ENCODE measurements around the gene HACD4.

Gene HACD4

GRCh38 chr9:21015129-21015815 lies 16.2 kb downstream of the HACD4 start:
- TF ChIP-seq, protein P1, sequence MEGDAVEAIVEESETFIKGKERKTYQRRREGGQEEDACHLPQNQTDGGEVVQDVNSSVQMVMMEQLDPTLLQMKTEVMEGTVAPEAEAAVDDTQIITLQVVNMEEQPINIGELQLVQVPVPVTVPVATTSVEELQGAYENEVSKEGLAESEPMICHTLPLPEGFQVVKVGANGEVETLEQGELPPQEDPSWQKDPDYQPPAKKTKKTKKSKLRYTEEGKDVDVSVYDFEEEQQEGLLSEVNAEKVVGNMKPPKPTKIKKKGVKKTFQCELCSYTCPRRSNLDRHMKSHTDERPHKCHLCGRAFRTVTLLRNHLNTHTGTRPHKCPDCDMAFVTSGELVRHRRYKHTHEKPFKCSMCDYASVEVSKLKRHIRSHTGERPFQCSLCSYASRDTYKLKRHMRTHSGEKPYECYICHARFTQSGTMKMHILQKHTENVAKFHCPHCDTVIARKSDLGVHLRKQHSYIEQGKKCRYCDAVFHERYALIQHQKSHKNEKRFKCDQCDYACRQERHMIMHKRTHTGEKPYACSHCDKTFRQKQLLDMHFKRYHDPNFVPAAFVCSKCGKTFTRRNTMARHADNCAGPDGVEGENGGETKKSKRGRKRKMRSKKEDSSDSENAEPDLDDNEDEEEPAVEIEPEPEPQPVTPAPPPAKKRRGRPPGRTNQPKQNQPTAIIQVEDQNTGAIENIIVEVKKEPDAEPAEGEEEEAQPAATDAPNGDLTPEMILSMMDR (IDR thresholded peaks at IDR 0.05; ENCODE audit: control extremely low read depth, extremely low read depth, low read depth, missing control alignments): no peak
- POLR2A ChIA-PET: no interaction called here
- CTCF ChIA-PET: no interaction called here
- no peak for DNase-seq (ENCODE audit: extremely low spot score)

- CTCF ChIA-PET: interaction anchor here (1.1 kb wide), 1 partner anchor 25 kb away, joined by 3 read pairs; no protein-coding TSS in a partner anchor
- POLR2A ChIA-PET: no interaction called here
- DNase-seq (ENCODE audit: extremely low spot score): no peak
- TF ChIP-seq, protein P1 (IDR thresholded peaks at IDR 0.05; ENCODE audit: control extremely low read depth, extremely low read depth, low read depth, missing control alignments): no peak
Measured at GRCh38 chr9:21002040-21002439, 29.4 kb downstream of the HACD4 start.

- DNase-seq (ENCODE audit: extremely low spot score): no peak
- TF ChIP-seq, protein P1 (IDR thresholded peaks at IDR 0.05; ENCODE audit: control extremely low read depth, extremely low read depth, low read depth, missing control alignments): no peak
- CTCF ChIA-PET: interaction anchor here (1.1 kb wide), 1 partner anchor 25 kb away, joined by 3 read pairs; no protein-coding TSS in a partner anchor
- POLR2A ChIA-PET: no interaction called here
Measured at GRCh38 chr9:21001581-21001980, 29.9 kb downstream of the HACD4 start.

DNA sequence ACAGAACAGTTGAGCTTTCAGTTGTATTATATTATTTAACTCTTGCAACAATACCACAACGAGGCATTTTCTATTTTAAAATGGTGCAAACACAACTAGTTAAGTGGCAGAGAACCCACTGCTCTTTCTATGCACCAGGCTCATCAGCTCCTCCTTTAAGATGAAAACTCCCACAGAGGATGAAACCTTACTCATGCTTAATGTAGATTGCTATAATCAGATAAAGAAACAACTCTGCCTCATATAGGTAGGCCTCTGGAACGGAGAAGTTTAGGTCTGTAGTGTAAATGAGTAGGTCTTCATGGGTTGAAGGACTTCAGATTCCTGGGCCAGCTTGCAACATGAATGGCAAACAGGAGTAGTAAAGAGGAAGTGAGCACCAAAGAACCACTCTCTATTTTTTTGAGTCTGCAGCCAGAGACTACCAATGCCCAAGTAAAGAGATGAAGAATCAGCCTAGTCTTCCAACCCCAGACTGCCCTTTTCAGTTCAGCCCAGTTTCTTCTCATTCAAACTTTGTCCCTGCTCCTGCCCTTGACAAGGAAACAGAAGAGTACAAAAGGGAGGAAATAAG lies 33.9 kb downstream of the HACD4 start:
- no peak for DNase-seq (ENCODE audit: extremely low spot score)
- POLR2A ChIA-PET: no interaction called here
- CTCF ChIA-PET: interaction anchor here (0.8 to 1.4 kb wide), 6 partner anchors 9 to 115 kb away, joined by 3 to 5 read pairs (median 3); no protein-coding TSS in a partner anchor
- TF ChIP-seq, protein P1 (IDR thresholded peaks at IDR 0.05; ENCODE audit: control extremely low read depth, extremely low read depth, low read depth, missing control alignments): no peak

DNA sequence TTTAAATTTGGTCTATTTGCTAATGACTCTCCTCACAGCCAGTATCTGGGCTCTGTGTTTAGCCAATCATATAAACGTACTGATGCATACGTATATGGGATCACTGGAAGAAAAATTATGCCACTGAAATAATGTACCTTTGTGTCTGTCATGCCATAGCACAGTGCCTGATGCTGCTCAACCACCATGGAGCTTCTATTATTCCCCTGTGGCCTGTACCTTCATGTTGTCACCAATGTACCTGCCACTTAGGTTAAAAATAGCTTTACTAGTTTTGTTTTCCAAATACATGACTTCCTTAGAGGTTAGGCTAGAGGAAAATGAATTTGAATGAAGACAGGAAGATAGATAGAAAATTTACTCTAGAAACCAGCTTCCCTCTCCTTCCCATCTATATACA lies 34.6 kb downstream of the HACD4 start:
- POLR2A ChIA-PET: no interaction called here
- TF ChIP-seq, protein P1 (IDR thresholded peaks at IDR 0.05; ENCODE audit: control extremely low read depth, extremely low read depth, low read depth, missing control alignments): no peak
- DNase-seq (ENCODE audit: extremely low spot score): no peak
- CTCF ChIA-PET: interaction anchor here (0.9 to 1.4 kb wide), 5 partner anchors 8 to 43 kb away, joined by 3 to 5 read pairs (median 3); no protein-coding TSS in a partner anchor

DNA sequence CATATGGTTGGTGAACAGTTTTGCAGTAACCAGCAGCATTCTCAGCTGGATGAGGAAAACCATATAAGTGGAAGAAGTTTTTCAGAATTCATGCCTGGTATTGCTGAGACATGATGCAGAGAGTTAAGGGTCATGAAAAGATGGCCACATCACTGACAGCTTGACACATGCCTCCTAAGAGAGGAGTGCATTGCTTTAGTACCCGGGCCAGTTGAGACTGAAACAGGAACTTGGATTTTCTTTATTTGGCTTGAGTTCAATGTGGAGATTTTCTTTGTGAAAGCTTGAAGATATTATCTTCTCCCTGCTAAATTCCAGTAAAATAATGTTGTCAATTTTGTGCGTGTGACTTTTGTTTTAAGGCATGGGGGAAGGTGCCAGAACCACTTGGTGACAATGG lies 35.8 kb downstream of the HACD4 start:
- ChIA-PET POLR2A (no interaction called here), CTCF (interaction anchor here (1.2 kb wide), 2 partner anchors 14 to 368 kb away, joined by 3 read pairs; no protein-coding TSS in a partner anchor)
- no peak for DNase-seq (ENCODE audit: extremely low spot score)
- TF ChIP-seq, protein P1 (IDR thresholded peaks at IDR 0.05; ENCODE audit: control extremely low read depth, extremely low read depth, low read depth, missing control alignments): no peak
